HG02973 (cell line): Measurements from ENCODE around the gene CNPPD1.
A peak's percentile ranks its signal among the peaks of the same experiment; 100 is the strongest.
"Not testable (repeated sequence)": the region's sequence is repeated elsewhere in the genome, so short reads cannot be mapped to it uniquely, and the experiment has no call there.

Experiments used
- ATAC-seq: cut with Tn5 transposase; IDR thresholded peaks from one replicate; pipeline ENCODE4 v1.9.1; 2021; ENCODE audit warnings: moderate library complexity; ENCODE audit not compliant: unreplicated experiment

The CNPPD1 gene

GRCh38 chr2:219209236-219210195 lies 32.8 kb upstream of the CNPPD1 start:
- no peak for ATAC-seq

DNA sequence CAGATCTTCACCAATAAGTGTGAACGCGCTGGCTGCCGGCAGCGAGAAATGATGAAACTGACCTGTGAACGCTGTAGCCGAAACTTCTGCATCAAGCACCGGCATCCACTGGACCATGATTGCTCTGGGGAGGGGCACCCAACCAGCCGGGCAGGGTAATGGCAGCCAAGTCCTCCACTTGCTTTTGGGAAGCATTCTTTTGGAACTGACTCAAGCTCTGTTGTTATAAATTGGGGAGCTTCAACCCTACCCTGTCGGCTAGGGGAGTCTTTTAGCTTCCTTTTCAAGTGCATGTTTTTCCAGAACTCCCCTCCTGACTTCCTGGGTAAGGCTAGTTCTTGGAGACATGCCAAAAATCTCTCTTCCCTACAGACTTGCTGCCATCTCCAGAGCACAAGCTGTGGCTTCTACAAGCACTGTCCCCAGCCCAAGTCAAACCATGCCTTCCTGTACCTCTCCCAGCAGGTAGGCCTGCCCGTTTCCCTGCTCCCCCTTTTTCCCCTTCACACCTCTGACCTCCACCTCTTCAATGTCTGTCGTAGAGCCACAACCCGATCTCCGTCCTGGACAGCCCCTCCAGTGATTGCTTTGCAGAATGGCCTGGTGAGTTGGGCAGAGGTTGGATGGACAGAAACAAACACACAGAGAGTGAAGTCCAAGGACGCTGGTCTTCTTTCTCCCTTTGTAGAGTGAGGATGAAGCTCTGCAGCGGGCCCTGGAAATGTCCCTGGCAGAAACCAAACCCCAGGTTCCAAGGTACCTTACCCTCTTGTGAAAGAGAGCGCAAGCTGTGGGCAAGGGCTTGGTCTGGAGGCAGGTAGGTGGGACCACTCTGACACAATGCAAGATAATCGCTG lies 31.4 kb upstream of the CNPPD1 start:
- no peak for ATAC-seq

DNA sequence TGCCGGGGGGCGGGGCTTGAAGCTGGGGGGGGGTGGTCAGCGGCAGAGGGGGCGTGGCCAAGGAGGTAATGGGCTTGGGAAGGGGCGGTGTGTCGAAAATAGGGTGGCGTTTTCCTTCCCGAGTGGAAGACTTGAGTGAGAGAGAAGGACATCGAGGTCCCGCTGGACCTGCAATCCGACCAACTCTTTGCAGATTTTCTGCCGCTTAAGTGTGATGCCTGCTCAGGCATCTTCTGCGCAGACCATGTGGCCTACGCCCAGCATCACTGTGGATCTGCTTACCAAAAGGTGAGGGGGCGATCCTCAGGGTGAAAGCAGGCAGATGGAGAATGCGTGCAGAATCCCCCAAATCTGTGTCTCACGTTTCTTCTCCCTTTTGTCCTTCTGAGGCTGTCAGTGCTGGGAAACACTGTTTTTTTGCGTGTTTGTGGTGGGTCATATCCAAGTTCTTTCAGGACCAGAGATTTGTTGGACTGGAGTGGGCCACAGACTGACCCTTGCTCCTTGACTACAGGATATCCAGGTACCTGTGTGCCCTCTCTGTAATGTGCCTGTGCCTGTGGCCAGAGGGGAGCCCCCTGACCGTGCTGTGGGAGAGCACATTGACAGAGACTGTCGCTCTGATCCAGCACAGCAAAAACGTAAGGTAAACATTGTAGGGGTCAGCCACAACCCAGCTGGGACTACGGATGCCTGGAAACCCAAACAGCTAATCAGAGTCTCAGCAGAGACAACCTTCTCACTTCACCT lies 30.6 kb upstream of the CNPPD1 start:
- ATAC-seq: no peak

DNA sequence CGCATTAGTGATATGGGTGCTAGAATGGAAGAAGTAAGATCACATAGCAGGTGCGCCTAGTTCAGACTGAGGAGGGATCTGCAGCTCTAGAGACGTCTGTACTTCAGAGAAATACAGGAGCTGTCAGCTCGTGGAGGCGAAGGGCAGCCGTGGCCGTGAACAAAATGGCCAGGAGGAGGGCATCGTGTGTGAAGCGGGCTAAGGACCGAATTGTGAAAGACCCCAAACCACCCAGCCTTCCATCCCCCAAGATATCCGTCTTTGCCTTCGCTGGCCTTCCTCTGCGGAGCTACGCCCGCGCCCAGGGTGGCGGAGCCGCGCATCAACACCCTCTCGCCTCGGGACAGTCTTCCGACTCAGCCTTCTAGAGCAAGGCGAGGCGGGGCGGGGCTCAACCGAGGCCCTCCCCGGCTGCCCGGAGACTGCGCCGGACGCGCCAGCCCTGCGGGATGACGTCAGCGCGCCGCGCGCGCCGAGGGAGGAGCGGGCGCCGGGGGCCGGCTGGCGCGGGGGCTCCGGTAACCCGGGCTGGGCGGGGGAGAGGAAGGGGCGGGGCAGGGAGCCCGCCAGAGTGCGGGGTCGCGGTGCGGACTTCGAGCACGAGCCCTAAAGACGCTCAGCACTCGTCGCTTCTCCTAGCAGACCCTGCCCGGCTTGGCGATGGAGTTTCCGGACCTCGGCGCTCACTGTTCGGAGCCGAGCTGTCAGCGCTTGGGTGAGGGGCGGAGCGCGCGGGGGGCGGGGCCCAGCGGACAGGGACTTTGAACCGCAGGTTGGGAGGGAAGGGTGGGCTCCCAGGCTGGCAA lies 29.8 kb upstream of the CNPPD1 start, which contains the start of gene ZFAND2B:
TSS of gene ZFAND2B (plus strand) at position 455 of the 806 bp plus-strand sequence. CDS start at position 661, 206 bp downstream.
- peak; percentile 95 for ATAC-seq

DNA sequence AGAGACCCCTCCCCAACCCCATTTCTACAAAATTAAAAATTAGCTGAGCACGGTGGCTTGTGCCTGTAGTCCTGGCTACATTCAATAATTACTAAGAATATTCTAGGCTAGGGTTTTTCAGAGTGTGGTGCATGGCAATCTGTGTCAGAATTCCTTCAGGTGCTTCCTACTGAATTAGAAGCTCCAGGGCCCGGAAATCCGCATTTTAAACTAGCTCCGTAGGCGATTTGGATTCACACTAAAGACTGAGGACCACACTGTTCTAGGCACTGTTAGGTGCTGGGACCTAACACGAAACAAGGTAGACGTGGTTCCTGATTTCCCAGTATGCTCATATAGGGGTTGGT lies 29.2 kb upstream of the CNPPD1 start:
- no peak for ATAC-seq

DNA sequence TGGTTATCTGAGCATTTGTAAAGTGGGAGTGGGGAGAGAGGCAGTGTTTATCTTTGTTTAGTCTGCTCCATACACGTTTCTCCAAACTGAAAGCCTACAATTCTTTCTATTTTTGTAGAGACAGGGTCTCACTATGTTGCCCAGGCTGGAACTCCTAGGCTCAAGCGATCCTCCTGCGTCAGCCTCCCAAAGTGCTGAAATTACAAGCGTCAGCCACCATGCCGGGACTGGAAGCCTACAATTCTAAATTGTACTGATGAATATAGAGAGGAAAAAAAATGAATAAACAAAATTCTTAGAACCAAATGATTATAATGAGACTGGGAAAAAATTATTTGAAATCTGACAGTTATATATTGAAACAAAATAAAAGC lies 28.4 kb upstream of the CNPPD1 start:
- no peak for ATAC-seq

DNA sequence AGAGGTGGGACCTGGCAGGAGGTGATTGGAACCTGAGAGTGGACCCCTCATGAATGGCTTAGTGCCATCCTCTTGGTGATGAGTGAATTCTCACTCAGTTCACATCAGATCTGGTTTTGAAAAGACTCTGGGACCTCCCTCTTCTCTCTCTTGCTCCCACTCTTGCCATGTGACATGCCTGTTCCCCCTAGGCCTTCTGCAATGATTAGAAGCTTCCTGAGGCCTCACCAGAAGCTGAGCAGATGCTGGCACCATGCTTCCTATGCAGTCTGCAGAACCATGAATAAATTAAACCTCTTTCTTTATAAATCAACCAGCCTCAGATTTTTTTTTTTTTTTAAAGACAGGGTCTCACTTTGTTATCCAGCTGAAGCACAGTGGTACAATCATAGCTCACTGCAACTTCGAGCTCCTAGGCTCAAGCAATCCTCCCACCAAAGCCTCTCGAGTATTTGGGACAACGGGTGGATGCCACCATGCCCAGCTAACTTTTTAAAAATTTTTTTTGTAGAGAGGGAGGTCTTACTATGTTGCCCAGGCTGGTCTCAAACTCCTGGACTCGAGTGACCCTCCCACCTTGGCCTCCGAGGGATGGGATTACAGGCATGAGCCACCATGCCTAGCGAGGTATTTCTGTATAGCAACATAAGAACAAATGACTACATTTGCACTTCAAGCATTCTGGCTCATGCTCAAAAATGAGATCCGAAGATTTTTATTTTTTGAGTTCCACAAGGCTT lies 27.9 kb upstream of the CNPPD1 start:
- no peak for ATAC-seq

DNA sequence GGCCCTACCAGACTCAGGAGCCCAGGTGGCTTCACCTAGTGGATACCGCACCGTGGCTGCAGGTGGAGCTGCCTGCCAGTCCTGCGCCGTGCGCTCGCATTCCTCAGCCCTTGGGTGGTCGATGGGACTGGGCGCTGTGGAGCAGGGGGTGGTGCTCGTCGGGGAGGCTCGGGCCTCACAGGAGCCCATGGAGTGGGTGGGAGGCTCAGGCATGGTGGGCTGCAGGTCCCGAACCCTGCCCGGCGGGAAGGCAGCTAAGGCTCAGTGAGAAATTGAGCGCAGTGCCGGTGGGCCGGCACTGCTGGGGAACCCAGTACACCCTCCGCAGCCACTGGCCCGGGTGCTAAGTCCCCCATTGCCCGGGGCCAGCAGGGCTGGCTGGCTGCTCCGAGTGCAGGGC lies 24.6 kb upstream of the CNPPD1 start:
- ATAC-seq: not testable (repeated sequence)

DNA sequence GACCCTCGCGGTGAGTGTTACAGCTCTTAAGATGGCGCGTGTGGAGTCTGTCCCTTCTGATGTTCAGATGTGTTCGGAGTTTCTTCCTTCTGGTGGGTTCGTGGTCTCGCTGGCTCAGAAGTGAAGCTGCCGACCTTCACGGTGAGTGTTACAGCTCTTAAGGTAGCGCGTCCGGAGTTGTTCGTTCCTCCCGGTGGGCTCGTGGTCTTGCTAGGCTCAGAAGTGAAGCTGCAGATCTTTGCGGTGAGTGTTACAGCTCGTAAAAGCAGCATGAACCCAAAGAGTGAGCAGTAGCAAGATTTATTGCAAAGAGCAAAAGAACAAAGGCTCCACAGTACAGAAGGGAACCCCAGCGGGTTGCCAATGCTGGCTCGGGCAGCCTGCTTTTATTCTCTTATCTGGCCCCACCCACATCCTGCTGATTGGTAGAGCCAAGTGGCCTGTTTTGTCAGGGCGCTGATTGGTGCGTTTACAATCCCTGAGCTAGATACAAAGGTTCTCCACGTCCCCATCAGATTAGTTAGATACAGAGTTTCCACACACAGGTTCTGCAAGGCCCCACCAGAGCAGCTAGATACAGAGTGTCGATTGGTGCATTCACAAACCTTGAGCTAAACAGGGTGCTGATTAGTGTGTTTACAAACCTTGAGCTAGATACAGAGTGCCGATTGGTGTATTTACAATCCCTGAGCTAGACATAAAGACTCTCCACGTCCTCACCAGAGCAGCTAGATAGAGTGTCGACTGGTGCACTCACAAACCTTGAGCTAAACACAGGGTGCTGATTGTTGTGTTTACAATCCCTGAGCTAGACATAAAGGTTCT lies 24.0 kb upstream of the CNPPD1 start:
- not testable (repeated sequence) for ATAC-seq

- no peak for ATAC-seq
Measured at GRCh38 chr2:219199470-219200211, 22.9 kb upstream of the CNPPD1 start.

DNA sequence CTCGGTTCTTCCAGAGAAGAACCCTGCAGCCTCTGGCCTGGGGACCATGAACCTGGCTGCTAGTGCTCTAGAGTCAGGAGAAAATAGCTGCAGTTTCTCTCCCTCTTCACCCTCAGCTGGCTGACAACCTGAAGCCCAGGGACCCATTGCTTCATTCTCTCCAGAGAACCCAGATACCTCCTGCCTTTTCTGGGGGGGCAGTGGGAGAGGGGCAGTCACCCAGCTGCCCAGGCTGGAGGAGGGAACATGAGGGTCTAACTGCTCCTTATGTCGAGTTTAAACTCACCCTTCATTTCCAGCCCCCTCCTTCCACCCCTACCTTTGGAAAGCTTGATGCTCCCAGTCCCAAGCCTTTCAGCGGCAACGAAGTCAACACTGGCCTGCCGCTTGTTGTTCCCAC lies 22.2 kb upstream of the CNPPD1 start:
- no peak for ATAC-seq

DNA sequence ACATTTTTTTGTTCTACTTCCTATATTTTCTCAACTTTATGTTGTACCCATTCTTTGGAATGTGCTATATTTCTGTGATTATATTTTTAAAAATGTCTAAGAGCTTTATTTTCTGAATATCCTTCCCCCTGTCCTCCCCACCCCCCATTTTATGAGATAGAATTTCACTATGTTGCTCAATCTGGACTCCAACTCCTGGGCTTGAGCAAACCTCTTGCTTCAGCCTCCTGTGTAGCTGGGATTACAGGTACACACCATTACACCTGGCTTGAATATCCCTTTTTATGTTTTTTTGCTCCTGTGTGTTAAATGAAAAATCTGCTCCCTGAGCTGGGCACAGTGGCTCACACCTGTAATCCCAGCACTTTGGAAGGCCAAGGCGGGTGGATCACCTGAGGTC lies 20.7 kb upstream of the CNPPD1 start:
- ATAC-seq: no peak

DNA sequence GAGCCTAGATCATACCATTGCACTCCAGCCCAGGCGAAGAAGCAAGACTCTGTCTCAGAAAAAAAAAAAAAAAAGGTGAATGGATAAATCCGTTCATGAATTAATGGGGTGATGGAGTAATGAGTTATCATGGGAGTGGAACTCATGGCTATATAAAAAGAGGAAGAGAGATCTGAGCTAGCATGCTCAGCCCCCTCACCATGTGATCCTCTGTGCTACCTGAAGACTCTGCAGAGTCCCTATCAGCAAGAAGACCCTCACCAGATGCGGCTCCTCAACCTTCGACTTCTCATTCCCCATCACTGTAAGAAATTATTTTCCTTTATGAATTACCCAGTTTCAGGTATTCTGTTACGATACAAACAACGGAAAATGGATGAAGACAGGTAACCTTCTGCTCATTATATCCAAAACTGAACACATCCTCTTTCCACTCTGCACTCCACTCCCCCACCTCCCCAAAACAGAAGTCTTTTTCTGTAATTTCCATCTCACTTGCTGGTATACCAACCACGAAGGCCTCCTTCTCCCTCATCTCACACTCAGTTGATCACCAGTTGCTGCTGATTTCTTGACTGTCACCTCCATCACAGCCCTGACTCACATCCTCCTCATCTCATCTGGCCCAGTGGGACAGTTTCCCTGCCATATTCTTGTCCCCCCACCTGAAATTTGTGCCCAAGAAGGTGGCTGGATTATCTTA lies 10.2 kb upstream of the CNPPD1 start:
- ATAC-seq: no peak

- ATAC-seq: no peak
Measured at GRCh38 chr2:219184121-219184520, 7.4 kb upstream of the CNPPD1 start.

DNA sequence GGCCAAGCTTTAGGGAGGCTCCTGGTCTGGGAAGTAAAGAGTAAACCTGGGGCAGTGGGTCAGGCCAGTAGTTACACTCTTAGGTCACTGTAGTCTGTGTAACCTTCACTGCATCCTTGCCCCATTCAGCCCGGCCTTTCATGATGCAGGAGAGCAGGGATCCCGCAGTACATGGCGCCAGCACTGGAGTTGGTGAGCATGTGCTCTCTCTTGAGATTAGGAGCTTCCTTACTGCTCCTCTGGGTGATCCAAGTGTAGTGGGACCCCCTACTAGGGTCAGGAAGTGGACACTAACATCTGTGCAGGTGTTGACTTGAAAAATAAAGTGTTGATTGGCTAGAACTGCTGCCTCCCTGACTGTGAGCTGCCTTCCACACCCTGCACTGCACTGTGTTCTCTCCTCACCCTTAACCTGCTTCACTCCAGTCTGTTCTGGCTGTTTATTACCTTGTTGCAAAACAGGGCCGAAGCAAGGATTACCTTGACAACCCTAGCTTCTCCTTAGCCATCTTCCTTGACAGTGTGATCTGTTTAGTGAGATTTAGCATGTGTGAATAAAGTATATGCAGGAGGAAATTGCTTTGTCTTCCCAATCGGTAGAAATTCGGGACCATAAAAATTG lies 6.5 kb upstream of the CNPPD1 start:
- no peak for ATAC-seq

GRCh38 chr2:219182331-219183150 lies 5.8 kb upstream of the CNPPD1 start:
- no peak for ATAC-seq
